NOMO-1 treated with dmso at 0.1 percent for 144 hours (cell line): ENCODE results near the gene PLAC1.

Experiments
- DNase-seq: peaks from one replicate; lab custom pipeline; 2025; ENCODE audit not compliant: unreplicated experiment; lab: John Stamatoyannopoulos, UW

Gene PLAC1

GRCh38 chrX:134632355-134632754 lies 25.9 kb downstream of the PLAC1 start:
- no peak for DNase-seq

GRCh38 chrX:134631426-134632346 lies 26.6 kb downstream of the PLAC1 start:
- no peak for DNase-seq

- no peak for DNase-seq
These were observed 29.6 kb downstream of the PLAC1 start for GRCh38 chrX:134628663-134629062.

- DNase-seq = no peak
These were observed 31.8 kb downstream of the PLAC1 start for GRCh38 chrX:134626434-134626833.

GRCh38 chrX:134625315-134625718 lies 33.0 kb downstream of the PLAC1 start:
- no peak for DNase-seq

GRCh38 chrX:134624046-134624430 lies 34.2 kb downstream of the PLAC1 start:
- DNase-seq = no peak

- no peak for DNase-seq
These were observed 34.8 kb downstream of the PLAC1 start for GRCh38 chrX:134623293-134624045.

- no peak for DNase-seq
These were observed 35.5 kb downstream of the PLAC1 start for GRCh38 chrX:134622813-134623185.

GRCh38 chrX:134622056-134622812 lies 36.0 kb downstream of the PLAC1 start:
- peak; percentile 2 for DNase-seq

- no peak for DNase-seq
These were observed 38.4 kb downstream of the PLAC1 start for GRCh38 chrX:134619838-134620237.

- DNase-seq = no peak
These were observed 44.9 kb downstream of the PLAC1 start for GRCh38 chrX:134613396-134613795.

GRCh38 chrX:134608153-134608552 lies 50.1 kb downstream of the PLAC1 start:
- no peak for DNase-seq

GRCh38 chrX:134607523-134607922 lies 50.7 kb downstream of the PLAC1 start:
- no peak for DNase-seq

- no peak for DNase-seq
These were observed 53.5 kb downstream of the PLAC1 start for GRCh38 chrX:134604701-134605311.

- DNase-seq = no peak
These were observed 54.2 kb downstream of the PLAC1 start for GRCh38 chrX:134603806-134604700.

GRCh38 chrX:134602410-134602809 lies 55.9 kb downstream of the PLAC1 start:
- no peak for DNase-seq

- DNase-seq = no peak
These were observed 57.0 kb downstream of the PLAC1 start for GRCh38 chrX:134601240-134601765.

GRCh38 chrX:134600714-134601113 lies 57.6 kb downstream of the PLAC1 start:
- DNase-seq = peak; percentile 3

GRCh38 chrX:134599184-134599914 lies 58.9 kb downstream of the PLAC1 start:
- DNase-seq = no peak
